Measurements from ENCODE around the gene GLT6D1.

DNA sequence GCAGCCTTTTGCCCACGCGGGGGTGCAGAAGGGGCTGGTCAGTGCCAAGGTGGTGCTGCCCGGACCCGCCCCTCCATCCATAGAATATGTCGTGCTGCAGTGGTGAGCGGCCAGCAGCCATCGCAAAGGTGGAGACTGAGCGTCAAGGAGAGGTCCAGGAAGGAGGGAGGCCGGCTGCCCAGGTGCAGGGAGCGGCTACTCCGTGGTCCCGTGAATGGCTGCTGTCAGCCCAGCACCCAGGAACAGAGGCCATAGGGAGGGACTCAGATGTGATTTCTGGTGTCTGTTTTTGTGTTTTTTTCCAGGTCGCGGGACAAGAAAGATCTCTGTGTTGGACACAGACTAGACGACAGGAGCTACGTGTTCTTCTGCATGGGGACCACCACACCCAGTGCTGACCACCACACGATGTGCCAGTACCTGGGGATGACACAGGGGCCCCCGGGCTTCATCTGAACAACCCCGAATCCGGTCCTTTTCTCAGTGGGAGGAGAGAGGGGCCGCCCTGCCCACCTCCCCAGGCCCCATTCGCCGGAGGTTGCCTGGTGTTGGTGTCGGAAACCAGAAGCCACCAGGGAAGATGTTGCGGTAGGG lies 48.8 kb downstream of the GLT6D1 start:
- TF ChIP-seq, protein P1, sequence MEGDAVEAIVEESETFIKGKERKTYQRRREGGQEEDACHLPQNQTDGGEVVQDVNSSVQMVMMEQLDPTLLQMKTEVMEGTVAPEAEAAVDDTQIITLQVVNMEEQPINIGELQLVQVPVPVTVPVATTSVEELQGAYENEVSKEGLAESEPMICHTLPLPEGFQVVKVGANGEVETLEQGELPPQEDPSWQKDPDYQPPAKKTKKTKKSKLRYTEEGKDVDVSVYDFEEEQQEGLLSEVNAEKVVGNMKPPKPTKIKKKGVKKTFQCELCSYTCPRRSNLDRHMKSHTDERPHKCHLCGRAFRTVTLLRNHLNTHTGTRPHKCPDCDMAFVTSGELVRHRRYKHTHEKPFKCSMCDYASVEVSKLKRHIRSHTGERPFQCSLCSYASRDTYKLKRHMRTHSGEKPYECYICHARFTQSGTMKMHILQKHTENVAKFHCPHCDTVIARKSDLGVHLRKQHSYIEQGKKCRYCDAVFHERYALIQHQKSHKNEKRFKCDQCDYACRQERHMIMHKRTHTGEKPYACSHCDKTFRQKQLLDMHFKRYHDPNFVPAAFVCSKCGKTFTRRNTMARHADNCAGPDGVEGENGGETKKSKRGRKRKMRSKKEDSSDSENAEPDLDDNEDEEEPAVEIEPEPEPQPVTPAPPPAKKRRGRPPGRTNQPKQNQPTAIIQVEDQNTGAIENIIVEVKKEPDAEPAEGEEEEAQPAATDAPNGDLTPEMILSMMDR (conservative IDR thresholded peaks at IDR 0.05) = no peak
- TF ChIP-seq ZFX (IDR thresholded peaks at IDR 0.05) = no peak
